Liver (tissue), 3 donors: ENCODE data around the gene DCHS2.

Source experiments
- EGR1 ChIP-seq, 2 donors: IDR thresholded peaks; 2 replicates each; pipeline ENCODE4 v1.6.1; 2016 to 2018; ENCODE audit warnings: antibody characterized with exemption in 2 of 2, low read depth in 2 of 2
- JUND ChIP-seq, 2 donors: IDR thresholded peaks; 2 replicates each; pipeline ENCODE4 v1.6.1; 2016; ENCODE audit warnings: antibody characterized with exemption in 2 of 2
- MAX ChIP-seq: IDR thresholded peaks from 2 replicates; pipeline ENCODE4 v1.6.1; 2016; ENCODE audit warnings: antibody characterized with exemption
- RXRA ChIP-seq, 2 donors: IDR thresholded peaks; 2 replicates each; pipeline ENCODE4 v1.6.1; 2017 to 2018; ENCODE audit warnings: antibody characterized with exemption in 2 of 2, mild to moderate bottlenecking in 1 of 2
- TF ChIP-seq, protein P1 (sequence below): fragments of 150-350 bp; IDR thresholded peaks from 2 replicates; pipeline ENCODE4 v1.5.1; 2017; ENCODE audit warnings: improper control_type of control experiment, low read depth, low read length; ENCODE audit not compliant: missing input control
- TF ChIP-seq, protein P2 (sequence below): IDR thresholded peaks from 2 replicates; pipeline ENCODE4 v1.6.1; 2016; ENCODE audit warnings: antibody characterized with exemption
- TF ChIP-seq, protein P3 (sequence below): IDR thresholded peaks from 2 replicates; pipeline ENCODE4 v1.6.1; 2016; ENCODE audit warnings: antibody characterized with exemption
- donor health status: healthy.
- donor health status: healthy.

DNA sequence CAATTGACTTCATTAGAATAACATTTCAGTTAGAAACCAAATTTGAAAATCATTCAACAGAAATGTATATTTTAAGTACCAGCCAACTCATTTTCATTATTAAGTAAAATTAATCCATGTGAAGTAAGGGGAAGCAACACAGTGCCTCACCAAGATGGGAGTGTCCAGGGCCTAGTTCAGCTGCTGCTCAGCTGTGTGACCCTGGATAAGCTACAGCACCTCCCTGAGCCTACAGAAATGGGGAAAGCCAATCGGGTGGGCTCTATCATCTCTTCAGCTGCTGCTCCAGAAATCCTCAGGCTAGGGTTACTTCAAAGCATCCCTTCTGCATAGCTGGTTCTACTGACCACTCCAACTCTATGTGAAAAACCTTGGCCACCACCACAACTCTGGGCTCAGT lies 18.7 kb downstream of the DCHS2 start:
- TF ChIP-seq, protein P1, sequence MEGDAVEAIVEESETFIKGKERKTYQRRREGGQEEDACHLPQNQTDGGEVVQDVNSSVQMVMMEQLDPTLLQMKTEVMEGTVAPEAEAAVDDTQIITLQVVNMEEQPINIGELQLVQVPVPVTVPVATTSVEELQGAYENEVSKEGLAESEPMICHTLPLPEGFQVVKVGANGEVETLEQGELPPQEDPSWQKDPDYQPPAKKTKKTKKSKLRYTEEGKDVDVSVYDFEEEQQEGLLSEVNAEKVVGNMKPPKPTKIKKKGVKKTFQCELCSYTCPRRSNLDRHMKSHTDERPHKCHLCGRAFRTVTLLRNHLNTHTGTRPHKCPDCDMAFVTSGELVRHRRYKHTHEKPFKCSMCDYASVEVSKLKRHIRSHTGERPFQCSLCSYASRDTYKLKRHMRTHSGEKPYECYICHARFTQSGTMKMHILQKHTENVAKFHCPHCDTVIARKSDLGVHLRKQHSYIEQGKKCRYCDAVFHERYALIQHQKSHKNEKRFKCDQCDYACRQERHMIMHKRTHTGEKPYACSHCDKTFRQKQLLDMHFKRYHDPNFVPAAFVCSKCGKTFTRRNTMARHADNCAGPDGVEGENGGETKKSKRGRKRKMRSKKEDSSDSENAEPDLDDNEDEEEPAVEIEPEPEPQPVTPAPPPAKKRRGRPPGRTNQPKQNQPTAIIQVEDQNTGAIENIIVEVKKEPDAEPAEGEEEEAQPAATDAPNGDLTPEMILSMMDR = no peak
- TF ChIP-seq JUND (IDR thresholded peaks at IDR 0.05) = no peak
- no peak for TF ChIP-seq MAX
- TF ChIP-seq, protein P2, sequence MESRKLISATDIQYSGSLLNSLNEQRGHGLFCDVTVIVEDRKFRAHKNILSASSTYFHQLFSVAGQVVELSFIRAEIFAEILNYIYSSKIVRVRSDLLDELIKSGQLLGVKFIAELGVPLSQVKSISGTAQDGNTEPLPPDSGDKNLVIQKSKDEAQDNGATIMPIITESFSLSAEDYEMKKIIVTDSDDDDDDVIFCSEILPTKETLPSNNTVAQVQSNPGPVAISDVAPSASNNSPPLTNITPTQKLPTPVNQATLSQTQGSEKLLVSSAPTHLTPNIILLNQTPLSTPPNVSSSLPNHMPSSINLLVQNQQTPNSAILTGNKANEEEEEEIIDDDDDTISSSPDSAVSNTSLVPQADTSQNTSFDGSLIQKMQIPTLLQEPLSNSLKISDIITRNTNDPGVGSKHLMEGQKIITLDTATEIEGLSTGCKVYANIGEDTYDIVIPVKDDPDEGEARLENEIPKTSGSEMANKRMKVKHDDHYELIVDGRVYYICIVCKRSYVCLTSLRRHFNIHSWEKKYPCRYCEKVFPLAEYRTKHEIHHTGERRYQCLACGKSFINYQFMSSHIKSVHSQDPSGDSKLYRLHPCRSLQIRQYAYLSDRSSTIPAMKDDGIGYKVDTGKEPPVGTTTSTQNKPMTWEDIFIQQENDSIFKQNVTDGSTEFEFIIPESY = no peak
- no peak for TF ChIP-seq RXRA (IDR thresholded peaks at IDR 0.05)
- TF ChIP-seq, protein P3, sequence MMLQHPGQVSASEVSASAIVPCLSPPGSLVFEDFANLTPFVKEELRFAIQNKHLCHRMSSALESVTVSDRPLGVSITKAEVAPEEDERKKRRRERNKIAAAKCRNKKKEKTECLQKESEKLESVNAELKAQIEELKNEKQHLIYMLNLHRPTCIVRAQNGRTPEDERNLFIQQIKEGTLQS = no peak
- no peak for TF ChIP-seq EGR1 (IDR thresholded peaks at IDR 0.05; ENCODE audit: low read depth in 2 of 2)
